ENCODE results near the gene ESRRB.

DNA sequence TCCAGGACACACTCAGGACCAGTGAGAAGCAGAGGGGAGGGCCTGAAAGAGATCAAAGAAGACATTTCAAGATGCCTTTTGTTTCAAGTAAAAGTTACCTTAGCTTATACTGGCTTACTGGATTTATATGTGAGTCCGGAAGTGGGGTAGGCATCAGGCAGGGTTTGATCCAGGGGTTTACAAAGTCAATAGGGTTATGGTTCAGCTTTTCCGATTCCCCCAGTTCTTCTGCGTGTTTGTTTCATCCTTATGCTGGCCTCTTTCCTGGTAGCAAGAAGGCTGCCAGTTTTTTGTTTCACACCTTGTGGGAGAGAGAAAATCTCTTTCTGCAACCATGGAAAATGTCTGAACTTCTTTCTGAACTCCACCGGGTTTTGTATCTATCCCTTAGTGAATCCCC lies 126.3 kb downstream of the ESRRB start:
- TF ChIP-seq, protein P1, sequence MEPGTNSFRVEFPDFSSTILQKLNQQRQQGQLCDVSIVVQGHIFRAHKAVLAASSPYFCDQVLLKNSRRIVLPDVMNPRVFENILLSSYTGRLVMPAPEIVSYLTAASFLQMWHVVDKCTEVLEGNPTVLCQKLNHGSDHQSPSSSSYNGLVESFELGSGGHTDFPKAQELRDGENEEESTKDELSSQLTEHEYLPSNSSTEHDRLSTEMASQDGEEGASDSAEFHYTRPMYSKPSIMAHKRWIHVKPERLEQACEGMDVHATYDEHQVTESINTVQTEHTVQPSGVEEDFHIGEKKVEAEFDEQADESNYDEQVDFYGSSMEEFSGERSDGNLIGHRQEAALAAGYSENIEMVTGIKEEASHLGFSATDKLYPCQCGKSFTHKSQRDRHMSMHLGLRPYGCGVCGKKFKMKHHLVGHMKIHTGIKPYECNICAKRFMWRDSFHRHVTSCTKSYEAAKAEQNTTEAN (CRISPR knock-in tag; IDR thresholded peaks at IDR 0.05), result no peak
- no peak for TF ChIP-seq NR3C1 (CRISPR knock-in tag; conservative IDR thresholded peaks at IDR 0.05; ENCODE audit: low read depth)
- TF ChIP-seq, protein P2, sequence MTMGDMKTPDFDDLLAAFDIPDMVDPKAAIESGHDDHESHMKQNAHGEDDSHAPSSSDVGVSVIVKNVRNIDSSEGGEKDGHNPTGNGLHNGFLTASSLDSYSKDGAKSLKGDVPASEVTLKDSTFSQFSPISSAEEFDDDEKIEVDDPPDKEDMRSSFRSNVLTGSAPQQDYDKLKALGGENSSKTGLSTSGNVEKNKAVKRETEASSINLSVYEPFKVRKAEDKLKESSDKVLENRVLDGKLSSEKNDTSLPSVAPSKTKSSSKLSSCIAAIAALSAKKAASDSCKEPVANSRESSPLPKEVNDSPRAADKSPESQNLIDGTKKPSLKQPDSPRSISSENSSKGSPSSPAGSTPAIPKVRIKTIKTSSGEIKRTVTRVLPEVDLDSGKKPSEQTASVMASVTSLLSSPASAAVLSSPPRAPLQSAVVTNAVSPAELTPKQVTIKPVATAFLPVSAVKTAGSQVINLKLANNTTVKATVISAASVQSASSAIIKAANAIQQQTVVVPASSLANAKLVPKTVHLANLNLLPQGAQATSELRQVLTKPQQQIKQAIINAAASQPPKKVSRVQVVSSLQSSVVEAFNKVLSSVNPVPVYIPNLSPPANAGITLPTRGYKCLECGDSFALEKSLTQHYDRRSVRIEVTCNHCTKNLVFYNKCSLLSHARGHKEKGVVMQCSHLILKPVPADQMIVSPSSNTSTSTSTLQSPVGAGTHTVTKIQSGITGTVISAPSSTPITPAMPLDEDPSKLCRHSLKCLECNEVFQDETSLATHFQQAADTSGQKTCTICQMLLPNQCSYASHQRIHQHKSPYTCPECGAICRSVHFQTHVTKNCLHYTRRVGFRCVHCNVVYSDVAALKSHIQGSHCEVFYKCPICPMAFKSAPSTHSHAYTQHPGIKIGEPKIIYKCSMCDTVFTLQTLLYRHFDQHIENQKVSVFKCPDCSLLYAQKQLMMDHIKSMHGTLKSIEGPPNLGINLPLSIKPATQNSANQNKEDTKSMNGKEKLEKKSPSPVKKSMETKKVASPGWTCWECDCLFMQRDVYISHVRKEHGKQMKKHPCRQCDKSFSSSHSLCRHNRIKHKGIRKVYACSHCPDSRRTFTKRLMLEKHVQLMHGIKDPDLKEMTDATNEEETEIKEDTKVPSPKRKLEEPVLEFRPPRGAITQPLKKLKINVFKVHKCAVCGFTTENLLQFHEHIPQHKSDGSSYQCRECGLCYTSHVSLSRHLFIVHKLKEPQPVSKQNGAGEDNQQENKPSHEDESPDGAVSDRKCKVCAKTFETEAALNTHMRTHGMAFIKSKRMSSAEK (CRISPR knock-in tag; IDR thresholded peaks at IDR 0.05; ENCODE audit: borderline replicate concordance), result no peak
- no peak for TF ChIP-seq CTCF (IDR thresholded peaks at IDR 0.05)
- TF ChIP-seq PREB (CRISPR knock-in tag; IDR thresholded peaks at IDR 0.05; ENCODE audit: borderline replicate concordance), result no peak
- no peak for TF ChIP-seq ZNF232 (CRISPR knock-in tag; IDR thresholded peaks at IDR 0.05)

All from WTC11 (cell line).